Esophagus squamous epithelium (tissue), 4 donors: ENCODE results near the gene CITED1.

Source experiments
- POLR2A ChIP-seq, 4 donors: fragments of 450-650 bp; IDR thresholded peaks; one replicate each; pipeline ENCODE4 v1.6.1; 2017; ENCODE audit warnings: antibody characterized with exemption in 4 of 4, mild to moderate bottlenecking in 4 of 4, moderate library complexity in 3 of 4
- TF ChIP-seq, protein P1 (sequence below), 6 experiments: fragments of 450-650 bp in 4 of 6; fragments of 200-600 bp in 2 of 6; sonication (generic) in 2 of 6; IDR thresholded peaks; one replicate each; pipeline ENCODE4 v1.5.1; 2016 to 2019; ENCODE audit warnings: antibody characterized with exemption in 6 of 6, mild to moderate bottlenecking in 4 of 6, moderate library complexity in 4 of 6

- TF ChIP-seq POLR2A (IDR thresholded peaks at IDR 0.05) = no peak
- TF ChIP-seq, protein P1, sequence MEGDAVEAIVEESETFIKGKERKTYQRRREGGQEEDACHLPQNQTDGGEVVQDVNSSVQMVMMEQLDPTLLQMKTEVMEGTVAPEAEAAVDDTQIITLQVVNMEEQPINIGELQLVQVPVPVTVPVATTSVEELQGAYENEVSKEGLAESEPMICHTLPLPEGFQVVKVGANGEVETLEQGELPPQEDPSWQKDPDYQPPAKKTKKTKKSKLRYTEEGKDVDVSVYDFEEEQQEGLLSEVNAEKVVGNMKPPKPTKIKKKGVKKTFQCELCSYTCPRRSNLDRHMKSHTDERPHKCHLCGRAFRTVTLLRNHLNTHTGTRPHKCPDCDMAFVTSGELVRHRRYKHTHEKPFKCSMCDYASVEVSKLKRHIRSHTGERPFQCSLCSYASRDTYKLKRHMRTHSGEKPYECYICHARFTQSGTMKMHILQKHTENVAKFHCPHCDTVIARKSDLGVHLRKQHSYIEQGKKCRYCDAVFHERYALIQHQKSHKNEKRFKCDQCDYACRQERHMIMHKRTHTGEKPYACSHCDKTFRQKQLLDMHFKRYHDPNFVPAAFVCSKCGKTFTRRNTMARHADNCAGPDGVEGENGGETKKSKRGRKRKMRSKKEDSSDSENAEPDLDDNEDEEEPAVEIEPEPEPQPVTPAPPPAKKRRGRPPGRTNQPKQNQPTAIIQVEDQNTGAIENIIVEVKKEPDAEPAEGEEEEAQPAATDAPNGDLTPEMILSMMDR (IDR thresholded peaks at IDR 0.05) = no peak
Measured at GRCh38 chrX:72313707-72314641, 8.3 kb upstream of the CITED1 start.
